Measurements from ENCODE around the gene LSP1.
"Not testable (repeated sequence)": the region's sequence is repeated elsewhere in the genome, so short reads cannot be mapped to it uniquely, and the experiment has no call there.

Gene LSP1, protein sequence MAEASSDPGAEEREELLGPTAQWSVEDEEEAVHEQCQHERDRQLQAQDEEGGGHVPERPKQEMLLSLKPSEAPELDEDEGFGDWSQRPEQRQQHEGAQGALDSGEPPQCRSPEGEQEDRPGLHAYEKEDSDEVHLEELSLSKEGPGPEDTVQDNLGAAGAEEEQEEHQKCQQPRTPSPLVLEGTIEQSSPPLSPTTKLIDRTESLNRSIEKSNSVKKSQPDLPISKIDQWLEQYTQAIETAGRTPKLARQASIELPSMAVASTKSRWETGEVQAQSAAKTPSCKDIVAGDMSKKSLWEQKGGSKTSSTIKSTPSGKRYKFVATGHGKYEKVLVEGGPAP

DNA sequence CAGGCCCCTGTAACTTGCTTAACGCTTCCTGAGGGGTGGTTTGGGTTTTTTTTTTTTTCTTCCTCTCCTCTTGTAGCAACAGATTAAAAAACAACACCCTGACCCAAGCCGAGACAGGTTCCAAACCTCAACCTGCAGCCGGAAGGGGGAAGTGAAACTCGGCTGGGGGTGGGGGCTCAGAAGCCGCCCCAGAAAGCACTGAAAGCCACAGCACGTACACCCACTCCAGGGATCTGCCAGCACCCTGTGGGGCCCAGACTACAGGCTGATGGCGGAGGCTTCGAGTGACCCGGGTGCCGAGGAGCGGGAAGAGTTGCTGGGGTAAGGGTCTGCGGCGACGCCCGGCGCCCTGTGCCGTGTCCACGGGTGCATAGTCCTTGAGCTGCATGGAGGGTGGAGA is at the start of gene LSP1:
LSP1 (plus strand) TSS at position 208 of the 400 bp plus-strand sequence; CDS start at position 269, 61 bp downstream.
- no peak for DNase-seq

DNA sequence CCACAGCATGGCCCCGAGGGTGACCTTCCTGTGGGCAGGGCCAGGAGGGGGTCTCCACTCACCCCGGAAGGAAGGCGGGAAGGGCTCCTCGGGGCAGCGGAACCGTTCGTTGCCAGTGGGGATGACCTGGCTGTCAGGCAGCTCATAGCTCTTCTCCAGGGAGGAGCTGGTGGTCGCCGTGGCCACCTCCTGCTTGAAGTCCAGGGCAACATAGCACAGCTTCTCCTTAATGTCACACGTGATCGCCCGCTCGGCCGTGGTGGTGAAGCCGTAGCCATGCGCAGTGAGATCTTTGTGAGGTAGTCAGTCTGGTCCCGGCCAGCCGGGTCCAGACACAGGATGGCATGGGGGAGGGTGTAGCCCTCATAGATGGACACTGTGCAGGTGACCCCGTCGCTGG is 49.6 kb upstream of the LSP1 start:
- no peak for DNase-seq

DNA sequence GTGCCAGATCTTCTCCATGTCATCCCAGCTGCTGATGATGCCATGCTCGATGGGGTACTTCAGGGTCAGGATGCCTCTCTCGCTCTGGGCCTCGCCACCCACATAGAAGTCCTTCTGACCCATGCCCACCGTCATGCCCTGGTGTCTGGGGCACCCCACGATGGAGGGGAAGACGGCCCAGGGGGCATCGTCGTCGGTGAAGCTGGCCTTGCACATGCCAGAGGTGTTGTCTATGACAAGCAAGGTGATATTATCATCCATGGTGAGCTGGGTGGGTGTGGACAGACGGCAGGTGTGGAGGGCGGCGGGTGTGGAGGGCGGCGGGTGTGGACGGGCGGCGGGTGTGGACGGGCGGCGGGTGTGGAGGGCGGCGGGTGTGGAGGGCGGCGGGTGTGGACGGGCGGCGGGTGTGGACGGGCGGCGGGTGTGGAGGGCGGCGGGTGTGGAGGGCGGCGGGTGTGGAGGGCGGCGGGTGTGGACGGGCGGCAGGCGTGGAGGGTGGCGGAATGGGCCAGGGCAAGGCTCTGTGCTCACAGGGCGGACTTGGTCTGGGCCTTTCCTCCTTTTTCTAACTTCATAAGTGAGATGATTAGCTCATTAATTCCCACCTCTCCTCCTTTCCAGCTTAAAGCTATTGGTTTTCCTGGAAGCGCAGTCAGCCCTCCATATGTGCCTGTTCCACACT is 48.9 kb upstream of the LSP1 start:
- DNase-seq: not testable (repeated sequence)

DNA sequence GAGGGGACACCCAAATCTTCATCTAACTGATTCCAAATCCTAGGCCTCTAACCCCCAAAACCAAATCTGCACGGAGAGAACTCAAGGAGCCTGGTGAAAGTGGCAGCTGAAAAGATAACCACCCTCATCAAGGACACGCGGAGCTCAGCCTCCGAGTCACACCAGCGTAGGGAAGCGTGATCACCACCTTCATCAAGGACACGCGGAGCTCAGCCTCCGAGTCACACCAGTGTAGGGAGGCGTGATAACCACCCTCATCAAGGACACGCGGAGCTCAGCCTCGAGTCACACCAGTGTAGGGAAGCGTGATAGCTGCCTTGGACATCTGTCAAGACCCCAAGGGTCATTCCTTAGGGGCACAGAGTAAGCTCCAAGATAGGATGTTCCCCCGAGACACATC is 47.4 kb upstream of the LSP1 start:
- DNase-seq: no peak

DNA sequence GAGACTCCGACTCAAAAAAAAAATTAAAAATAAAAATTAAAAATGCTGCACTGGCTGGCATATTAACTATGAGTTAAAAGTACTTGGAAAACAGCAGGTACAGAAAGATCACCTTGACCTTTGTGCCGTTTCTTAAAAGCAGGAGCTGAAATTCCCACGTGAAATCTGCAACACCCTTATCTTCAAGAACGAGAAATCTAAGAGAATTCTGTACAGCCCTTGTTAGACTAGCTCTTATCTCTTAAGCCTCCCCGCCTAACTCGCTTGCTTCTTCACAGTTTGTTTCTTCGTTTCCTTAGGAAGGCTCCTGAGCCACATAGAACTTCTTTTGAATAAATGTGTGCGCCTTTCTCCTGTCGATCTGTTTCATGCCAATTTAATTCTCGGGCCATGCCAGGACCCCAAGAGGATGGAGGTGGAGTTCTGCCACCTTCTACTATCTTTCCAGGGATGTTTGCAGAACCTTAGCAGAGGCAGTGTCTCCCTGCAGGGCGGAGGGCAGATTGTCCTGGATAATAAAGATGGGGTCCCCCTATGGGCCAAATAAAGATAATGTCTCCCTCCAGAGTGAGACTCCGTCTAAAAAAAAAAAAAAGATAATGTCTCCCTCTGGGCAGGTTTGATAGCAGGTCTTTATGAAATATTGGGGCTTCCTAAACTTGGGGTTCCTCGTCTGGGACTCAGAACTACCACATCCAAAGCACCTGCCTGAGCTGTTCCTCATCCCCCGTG is 45.5 kb upstream of the LSP1 start:
- no peak for DNase-seq

DNA sequence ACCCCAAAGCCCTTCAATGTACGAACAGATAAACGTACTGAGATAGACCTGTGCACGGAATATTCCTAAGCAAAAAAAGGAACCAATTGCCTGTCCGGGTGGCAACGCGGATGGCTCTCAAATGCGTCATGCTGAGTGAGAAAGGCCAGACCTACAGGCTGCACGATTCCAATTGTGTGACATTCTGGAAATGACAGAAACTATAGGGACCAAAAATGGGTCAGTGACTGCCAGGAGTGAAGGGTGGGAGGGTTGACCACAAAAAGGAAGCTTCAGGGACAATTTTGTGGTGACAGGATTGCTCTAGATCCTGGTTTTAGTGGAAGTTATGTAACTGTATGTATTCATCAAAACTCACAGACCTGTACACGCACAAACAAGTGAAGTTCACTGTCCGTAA is 42.1 kb upstream of the LSP1 start:
- DNase-seq: no peak

DNA sequence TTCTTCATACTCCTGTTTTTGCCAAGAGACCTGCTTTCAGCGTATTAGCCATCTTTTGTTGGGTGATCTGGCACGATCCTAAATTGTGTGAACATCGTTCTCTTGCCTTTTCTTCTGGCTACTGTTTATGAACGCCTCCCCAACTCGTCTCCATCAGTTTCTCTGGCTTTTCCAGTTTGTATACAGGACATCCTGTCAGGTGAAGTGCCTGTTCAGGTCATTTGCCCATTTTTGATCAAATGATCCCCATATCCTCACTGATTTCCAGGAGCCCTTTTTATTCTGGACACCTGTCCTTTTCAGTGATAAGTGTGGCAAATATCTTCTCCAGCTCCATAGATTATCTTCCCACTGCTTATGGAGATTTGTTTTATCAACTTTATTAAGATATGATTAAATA is 40.6 kb upstream of the LSP1 start:
- no peak for DNase-seq

DNA sequence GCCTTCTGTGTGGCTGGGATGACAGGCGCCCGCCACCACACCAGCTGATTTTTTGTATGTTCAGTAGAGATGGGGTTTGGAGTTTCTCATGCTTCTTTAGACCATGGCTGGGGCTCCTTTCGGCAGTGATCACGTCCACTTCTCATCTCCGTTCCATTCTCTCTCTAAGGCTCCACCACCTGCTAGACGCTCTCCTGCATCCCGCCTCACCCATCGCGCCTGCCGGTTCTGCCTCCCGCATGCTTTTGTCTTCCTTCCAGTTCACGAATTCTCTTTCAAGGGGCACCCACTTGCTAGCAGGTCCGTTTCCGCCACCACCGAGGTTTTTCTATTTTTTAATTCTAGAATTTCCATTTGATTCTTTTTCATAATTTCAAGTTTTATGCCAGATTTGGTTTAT is 40.1 kb upstream of the LSP1 start:
- DNase-seq: no peak

DNA sequence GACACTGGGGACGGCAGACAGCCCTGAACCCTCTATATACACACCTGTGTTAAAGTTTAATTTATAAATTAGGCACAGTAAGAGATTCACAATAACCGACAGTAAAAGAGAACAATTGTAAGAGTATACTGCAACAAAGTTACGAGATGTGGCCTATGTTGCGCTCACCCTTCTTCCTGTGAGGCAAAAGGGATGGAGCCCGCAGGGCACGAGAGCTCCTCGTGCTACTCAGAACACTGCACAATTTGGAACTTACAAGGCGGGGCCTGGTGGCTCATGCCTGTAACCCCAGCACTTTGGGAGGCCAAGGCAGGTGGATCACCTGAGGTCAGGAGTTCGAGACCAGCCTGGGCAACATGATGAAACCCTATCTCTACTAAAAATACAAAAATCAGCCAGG is 39.5 kb upstream of the LSP1 start:
- not testable (repeated sequence) for DNase-seq

DNA sequence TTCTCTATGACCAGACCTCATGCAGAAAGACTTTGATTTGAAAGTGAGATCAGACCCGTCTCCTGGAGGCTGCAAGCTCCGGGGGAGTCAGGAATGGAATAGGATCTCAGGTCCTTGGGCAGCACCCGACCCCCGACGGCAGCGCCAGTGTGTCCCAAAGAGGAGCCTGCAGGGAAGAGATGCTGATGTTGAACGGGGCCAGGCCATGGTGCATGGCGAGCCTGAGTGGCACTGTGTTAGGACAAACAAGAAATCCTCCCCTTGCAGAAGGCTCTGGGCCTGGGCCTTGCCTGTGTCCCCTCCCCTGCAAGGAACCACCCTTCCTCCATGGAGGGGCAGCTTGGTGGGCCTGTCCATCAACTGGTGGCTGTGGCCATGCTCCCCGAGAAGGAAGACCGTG is 38.2 kb upstream of the LSP1 start:
- DNase-seq: no peak

DNA sequence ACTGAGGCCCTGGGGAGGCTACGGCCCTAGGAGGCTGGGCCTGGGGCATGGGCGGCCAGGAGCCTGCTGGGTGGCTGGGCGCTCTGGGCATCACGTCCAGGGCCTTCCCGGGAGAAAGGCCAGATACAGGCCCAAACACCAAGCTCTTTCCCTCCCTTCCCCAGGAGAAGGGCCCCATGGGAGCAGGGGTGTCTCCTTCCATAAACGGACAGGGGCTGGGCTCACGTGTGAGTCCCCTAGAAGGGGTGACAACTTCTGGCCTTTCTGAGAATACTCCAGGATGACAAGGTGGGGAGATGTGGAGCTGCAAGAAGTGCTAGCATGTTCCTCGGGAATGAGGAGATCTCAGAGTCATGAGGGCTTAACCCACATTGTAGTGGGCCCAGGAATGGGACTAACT is 37.6 kb upstream of the LSP1 start:
- no peak for DNase-seq

DNA sequence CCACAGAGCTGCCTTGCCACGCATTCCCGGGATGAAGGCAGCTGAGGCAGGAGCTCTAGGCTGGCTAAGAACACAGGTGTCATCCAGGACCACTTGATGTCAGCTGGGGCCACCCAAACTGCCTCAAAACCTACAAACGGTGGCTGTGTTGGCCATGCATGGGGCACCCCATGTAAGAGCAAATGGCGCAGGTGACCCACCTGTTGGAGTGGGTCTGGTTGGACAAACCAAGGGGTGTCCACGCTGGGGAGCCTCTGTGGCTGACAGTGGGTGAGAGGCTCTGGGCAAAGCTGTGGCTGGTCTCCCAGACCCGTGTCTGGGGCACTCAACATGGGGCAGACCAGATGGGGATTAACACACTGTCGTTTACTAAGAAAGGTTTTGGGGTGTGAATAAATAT is 37.1 kb upstream of the LSP1 start:
- no peak for DNase-seq

DNA sequence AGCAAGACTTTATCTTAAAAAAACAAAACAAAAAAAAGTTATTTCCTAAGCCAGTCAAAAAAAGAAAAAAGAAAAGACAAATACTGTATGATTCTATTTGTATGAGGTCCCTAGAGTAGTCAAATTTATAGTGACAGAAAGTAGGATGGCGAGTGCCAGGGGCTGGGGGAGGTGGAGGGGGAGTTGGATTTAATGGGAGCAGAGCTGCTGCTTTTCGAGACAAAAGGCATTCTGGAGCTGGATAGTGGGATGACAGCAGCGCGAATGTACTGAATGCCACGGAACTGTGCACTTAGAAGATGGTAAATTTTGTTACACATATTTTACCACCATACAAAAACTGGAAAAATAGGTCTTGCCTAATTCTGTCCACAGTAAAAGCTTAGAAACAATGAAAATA is 35.9 kb upstream of the LSP1 start:
- DNase-seq: no peak

DNA sequence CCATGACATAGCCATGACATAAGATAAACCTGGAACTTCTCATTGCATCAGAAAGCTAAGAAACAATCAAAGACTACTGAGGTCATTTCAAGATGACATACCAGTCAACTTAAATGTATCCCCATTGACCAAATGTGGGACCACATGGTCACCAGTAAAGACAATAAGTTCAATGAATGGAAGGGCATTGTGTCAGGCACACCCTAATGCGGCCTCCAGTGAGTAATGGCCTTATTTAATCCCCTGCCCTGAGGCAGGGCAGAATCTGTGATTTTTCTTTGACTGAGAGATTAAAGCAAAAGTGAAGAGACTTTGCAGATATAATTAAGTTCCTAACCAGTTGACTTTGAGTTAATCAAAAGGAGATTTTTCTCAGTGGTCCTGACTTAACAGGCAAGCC is 35.4 kb upstream of the LSP1 start:
- DNase-seq: no peak

DNA sequence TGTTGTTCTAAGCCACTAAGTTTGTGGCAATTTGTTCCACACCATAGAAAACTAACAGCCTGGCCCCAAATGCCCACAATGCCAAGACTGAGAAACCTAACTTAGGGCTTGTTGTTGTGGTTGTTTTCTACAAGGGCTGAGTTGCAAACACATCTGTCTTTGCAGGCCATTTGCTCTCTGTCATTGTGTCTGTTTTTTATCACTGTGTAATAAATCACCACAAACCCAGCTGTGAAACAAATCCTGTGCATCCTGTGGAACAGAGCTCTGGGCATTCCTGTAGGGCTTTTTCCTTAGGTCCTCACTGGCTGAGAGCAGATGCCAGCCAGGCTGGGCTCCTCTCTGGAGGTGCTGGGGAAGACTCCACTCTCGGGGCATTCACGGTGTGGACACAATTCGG is 33.8 kb upstream of the LSP1 start:
- DNase-seq: no peak

DNA sequence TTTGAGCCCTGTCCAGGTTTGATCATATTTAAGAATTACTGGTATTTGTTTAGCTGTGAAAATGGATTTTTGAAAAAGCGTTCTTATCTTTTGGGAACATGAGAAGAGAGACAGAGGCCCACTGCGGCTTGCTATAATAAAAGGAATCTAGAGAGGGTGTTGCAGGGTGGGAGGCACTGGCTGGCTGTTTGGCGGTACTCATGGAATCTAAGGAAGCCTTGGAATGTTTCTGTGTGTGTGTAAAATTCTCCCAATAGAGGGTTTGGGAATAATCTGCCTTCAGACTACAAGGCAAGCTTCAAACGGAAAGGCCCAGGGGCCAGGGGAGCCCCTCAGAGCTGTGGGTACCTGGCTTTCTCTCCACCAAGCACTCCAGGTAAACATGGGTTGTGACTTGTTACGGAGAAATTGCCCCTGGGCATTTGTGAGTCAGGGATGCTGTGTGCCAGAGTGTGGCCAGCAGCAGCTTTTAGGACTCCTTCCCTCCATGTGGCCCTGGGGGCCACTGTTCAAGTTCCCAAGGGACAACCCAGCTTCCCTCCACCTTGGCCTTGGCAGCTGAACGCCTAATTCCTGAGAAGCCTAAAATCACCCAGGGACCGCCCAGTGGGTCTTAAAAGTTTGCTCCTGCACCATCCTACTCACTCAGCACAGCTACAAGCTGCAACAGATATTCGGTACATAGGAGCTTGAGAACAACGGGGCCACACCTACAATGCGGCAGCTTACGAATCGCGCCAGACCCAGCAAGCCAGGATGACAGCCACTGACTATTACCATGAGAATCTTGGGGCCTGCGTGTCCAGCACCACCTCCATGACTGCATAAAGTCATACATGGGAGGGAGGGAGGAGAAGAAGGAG is 32.2 kb upstream of the LSP1 start:
- no peak for DNase-seq

DNA sequence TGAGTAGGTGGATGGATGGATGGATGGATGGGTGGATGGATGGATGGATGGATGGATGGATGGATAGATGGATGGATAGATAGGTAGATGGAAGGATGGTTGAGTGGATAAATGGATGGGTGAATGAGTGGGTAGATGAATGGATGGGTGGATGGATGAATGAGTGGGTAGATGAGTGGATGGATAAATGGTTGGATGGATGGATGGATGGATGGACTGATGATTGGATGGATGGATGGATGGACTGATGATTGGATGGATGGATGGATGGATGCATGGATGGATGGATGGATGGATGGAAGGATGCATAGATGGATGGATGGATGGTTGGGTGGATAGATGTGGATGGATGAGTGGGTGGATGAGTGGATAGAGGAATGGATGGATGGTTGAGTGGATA is 31.3 kb upstream of the LSP1 start:
- DNase-seq: no peak

DNA sequence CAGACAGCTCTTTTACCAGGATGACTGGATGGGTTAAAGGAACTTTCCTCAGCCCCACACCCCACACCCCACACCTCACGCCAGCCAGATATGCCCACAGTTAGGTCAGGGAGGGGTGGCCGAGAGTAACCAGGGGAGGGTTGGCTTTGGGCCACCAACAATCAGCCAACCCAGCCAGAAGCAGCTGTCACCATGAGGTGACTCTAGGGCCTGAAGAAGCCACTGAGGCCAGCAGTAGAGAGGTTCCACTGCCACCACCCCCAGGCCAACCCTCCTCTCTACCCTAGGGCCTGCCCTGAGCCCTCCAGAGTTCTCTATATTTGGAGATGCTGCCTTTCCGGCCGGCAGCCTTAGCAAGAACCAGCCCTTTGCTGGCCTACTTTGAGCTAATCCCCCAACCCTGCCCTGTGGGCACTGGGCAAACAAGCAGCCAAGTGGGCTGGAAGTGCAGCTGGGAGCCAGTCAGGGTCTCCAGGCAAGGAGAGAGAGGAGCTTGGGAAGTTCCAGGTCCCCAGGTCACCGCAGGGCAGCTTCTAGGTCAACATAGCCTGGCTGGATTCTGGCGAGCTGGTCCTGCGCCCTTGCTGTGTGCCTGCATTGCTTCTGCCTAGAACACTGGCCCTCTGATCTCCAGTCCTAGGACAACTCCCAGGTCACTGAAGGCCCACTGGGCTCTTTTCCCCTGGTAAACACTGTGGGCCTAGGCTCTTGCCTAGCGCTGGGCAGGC is 30.1 kb upstream of the LSP1 start:
- DNase-seq: no peak

DNA sequence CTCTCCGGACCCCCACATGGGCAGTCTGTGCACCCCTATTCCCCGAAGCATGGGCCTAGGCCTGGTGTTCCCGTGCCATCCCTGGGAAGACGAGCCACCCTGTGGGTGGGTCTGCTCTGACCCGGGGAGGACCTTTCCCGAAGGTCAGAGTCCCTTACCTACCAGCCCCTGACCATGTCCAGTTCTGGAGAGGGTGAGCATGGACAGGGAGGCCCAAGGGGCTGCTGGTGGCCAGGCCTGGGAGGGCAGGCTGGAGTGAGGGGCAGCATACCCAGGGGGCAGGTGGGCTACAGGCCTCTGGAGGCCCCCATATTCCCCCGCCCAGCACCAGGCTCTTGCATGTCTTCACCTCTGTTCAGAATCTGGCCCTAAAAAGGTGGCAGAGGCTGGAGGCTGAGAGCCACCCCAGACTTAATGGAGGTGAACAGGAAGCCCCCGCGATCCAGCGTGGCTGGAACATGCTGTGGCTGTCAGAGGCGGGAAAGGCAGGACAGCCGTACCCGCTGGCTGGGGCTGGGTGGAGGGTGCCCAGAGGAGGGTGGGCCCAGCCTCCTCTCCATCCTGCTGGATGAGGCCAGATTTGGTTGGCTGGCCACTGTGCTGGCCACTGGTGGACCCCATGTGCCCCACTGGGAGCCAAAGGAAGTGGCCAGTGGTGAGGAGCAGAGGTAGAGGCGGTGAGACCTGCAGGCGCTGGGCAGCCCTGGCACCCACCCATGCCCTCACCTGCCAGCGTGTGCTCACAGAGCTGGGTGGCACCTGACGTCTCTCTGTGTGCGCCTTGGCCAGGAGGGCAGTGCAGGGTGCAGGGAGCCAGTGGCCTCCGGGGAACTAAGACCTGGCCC is 29.3 kb upstream of the LSP1 start:
- no peak for DNase-seq

DNA sequence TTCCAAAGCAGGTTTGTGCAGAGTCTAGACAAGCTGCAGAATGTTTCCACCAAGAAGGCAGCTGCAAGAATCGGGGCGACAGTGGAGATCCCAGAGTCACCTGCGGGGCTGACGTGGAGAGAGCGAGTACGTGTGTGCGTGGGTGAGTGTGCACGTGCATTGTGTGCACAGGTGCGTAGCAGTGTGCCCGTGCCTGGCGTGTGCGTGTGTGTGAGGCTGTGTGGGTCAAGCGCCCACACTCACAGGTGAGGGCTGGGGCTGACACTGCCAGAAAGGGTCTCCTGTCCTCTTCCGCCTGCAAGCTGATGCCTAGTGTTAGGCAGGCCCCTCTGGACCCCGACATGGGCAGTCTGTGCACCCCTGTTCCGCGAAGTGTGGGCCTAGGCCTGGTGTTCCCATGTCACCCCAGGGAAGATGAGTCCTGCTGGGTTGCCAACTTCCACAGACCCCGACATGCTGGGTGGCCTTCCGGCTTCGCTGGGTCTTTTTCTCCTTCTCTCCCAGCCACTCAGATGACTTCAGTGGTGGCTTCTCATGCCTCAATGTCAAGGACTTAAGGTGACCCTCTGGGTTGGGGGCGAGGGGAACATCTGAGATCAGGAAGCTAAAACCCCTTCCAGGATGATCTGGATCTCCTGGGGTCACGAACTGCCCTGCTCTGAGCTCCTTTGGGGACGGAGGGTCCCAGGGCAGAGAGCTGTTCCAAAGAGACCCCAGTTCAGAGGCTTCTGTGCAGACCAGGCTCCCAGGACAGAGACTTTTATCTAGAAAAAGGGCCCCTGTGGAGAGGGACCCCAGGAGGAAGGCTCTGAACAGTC is 28.5 kb upstream of the LSP1 start:
- DNase-seq: no peak
